Bronchial epithelial cell (primary cell): ENCODE results near the gene CAMP. TPM values are rescaled to one million over a fixed set of nuclear protein-coding genes. Genes with fewer than 3 reads are reported as not detected.
A peak's percentile ranks its signal among the peaks of the same experiment; 100 is the strongest.

Experiments
- DNase-seq: peaks from one replicate; pipeline ENCODE4 v3.0.0-alpha.2; 2010; ENCODE audit warnings: low read depth
- FAIRE-seq: peaks from 2 replicates; lab custom pipeline; 2011; peaks lifted over from hg19 to GRCh38; lab: Jason Lieb, UNC
- H3K27me3 ChIP-seq: 2 replicates; pipeline ENCODE4 v1.5.1; 2011; ENCODE audit warnings: low read length; ENCODE audit not compliant: control insufficient read depth, insufficient read depth
- H3K36me3 ChIP-seq: 2 replicates; pipeline ENCODE4 v1.5.1; 2011; ENCODE audit warnings: low read length; ENCODE audit not compliant: control insufficient read depth, insufficient read depth
- H3K4me3 ChIP-seq: 2 replicates; pipeline ENCODE4 v1.5.1; 2011; ENCODE audit warnings: mild to moderate bottlenecking, low read depth, low read length, control low read depth
- total RNA-seq: library from RNA; depleted of rRNA; stranded (reverse); fragments of >200 nt; gene quantifications from 2 replicates; pipeline ENCODE4 v1.2.1, GENCODE V29; 2014
- TF ChIP-seq, protein P1 (sequence below): IDR thresholded peaks from 2 replicates; pipeline ENCODE4 v1.5.1; 2011; ENCODE audit warnings: mild to moderate bottlenecking, moderate library complexity, low read length, control low read depth, inconsistent platforms; ENCODE audit not compliant: insufficient read depth, severe bottlenecking

Gene CAMP
- total RNA-seq, 1 donor from 2014 or later: 11.3 TPM

- FAIRE-seq (peak; percentile 75), DNase-seq (no peak)
- TF ChIP-seq, protein P1, sequence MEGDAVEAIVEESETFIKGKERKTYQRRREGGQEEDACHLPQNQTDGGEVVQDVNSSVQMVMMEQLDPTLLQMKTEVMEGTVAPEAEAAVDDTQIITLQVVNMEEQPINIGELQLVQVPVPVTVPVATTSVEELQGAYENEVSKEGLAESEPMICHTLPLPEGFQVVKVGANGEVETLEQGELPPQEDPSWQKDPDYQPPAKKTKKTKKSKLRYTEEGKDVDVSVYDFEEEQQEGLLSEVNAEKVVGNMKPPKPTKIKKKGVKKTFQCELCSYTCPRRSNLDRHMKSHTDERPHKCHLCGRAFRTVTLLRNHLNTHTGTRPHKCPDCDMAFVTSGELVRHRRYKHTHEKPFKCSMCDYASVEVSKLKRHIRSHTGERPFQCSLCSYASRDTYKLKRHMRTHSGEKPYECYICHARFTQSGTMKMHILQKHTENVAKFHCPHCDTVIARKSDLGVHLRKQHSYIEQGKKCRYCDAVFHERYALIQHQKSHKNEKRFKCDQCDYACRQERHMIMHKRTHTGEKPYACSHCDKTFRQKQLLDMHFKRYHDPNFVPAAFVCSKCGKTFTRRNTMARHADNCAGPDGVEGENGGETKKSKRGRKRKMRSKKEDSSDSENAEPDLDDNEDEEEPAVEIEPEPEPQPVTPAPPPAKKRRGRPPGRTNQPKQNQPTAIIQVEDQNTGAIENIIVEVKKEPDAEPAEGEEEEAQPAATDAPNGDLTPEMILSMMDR: no peak
- Histone ChIP-seq H3K36me3 (no peaks in the 10 kb centered on the region), H3K27me3 (peaks cover 8% of the 10 kb centered on the region), H3K4me3 (no peak overlapping the region)
Observed at GRCh38 chr3:48215876-48216275, 7.4 kb upstream of the CAMP start.

DNA sequence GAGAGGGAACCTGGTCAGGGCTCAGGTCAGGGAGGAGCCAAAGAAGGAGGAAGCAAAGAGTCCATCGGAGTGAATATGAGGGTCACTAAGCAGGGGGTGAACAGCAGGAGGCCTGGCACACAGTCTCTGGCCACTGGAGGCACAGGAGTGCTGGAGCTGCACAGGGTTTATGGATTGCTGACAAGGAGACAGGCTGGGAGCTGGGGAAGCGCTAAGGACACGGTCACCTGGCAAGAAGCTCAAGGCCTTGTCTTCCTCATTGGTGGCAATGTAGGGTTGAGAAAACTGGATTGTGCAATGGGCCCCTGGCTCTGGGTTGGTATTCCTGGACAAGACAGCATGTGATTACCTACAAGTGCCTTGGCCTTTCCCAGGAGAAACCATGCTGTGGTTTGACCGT, 5.8 kb upstream of the CAMP start:
- no peaks in the 10 kb centered on the region for H3K36me3 ChIP-seq
- H3K4me3 ChIP-seq: no peak overlapping the region
- no peak for DNase-seq
- H3K27me3 ChIP-seq: peaks cover 8% of the 10 kb centered on the region
- no peak for FAIRE-seq
- TF ChIP-seq, protein P1: no peak

GRCh38 chr3:48218537-48218936, 4.8 kb upstream of the CAMP start:
- Histone ChIP-seq H3K36me3 (no peaks in the 10 kb centered on the region), H3K27me3 (peaks cover 8% of the 10 kb centered on the region), H3K4me3 (no peak overlapping the region)
- DNase-seq: no peak
- TF ChIP-seq, protein P1: no peak
- FAIRE-seq: no peak

DNA sequence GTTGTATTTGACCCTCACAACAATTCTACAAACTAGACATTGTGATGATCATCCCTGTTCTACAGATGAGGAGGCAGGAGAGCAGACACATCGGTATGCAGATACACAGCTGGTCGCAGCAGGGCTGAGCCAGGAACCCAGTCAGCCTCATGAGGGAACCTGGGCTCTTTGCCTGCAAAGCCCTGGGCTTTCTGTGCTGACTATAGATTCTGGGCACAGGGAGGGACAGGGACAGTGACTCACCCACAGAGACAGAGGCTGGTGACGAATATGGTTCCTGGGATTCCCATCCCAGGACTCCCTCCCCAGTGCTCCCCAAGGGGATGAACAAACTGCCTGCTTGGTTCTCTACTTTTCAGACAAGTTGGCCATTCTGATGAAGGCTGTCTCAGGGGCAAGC, 3.8 kb upstream of the CAMP start:
- H3K4me3 ChIP-seq: no peak overlapping the region
- TF ChIP-seq, protein P1: no peak
- peaks cover 7% of the 10 kb centered on the region for H3K27me3 ChIP-seq
- no peaks in the 10 kb centered on the region for H3K36me3 ChIP-seq
- no peak for FAIRE-seq
- DNase-seq: no peak

- DNase-seq: no peak
- Histone ChIP-seq H3K27me3 (peaks cover 1% of the 10 kb centered on the region), H3K4me3 (no peak overlapping the region), H3K36me3 (no peaks in the 10 kb centered on the region)
- FAIRE-seq: peak; percentile 58
- TF ChIP-seq, protein P1: no peak
Observed at GRCh38 chr3:48220746-48221145, 2.5 kb upstream of the CAMP start.

GRCh38 chr3:48225587-48225986, 2.3 kb downstream of the CAMP start:
- DNase-seq (no peak), FAIRE-seq (no peak)
- H3K36me3 ChIP-seq: no peaks in the 10 kb centered on the region
- no peak overlapping the region for H3K4me3 ChIP-seq
- no peaks in the 10 kb centered on the region for H3K27me3 ChIP-seq
- TF ChIP-seq, protein P1: no peak
